Stimulated activated CD8-positive, alpha-beta memory T cell treated with anti-CD3 and anti-CD28 coated beads, Interleukin-7, amount 100 ng/mL, for 4 hours (primary cell): ENCODE data around the gene FGA.
"Not testable (repeated sequence)": the region's sequence is repeated elsewhere in the genome, so short reads cannot be mapped to it uniquely, and the experiment has no call there.

Source experiments
- DNase-seq, 2 donors: peaks; one replicate each; pipeline ENCODE4 v3.0.0-alpha.2; 2020; ENCODE audit warnings: low read depth in 2 of 2

The FGA gene

GRCh38 chr4:154606728-154607723 is 16.5 kb upstream of the FGA start:
- DNase-seq: no peak

- DNase-seq: no peak
Measured at GRCh38 chr4:154604696-154605200, 14.2 kb upstream of the FGA start.

GRCh38 chr4:154603033-154603943 is 12.7 kb upstream of the FGA start:
- no peak for DNase-seq

GRCh38 chr4:154602404-154603020 is 12.0 kb upstream of the FGA start:
- DNase-seq: no peak

GRCh38 chr4:154597798-154598774 is 7.5 kb upstream of the FGA start:
- no peak for DNase-seq

- not testable (repeated sequence) for DNase-seq
Measured at GRCh38 chr4:154597281-154597680, 6.7 kb upstream of the FGA start.

- no peak for DNase-seq
Measured at GRCh38 chr4:154595807-154596206, 5.3 kb upstream of the FGA start.

- DNase-seq: not testable (repeated sequence)
Measured at GRCh38 chr4:154594343-154594742, 3.8 kb upstream of the FGA start.

GRCh38 chr4:154593868-154594267 is 3.3 kb upstream of the FGA start:
- no peak for DNase-seq

GRCh38 chr4:154591890-154592289 is 1.3 kb upstream of the FGA start:
- DNase-seq: no peak

- no peak for DNase-seq
Measured at GRCh38 chr4:154589296-154590197, 995 bp downstream of the FGA start.

- no peak for DNase-seq
Measured at GRCh38 chr4:154588198-154588597, 2.3 kb downstream of the FGA start.

GRCh38 chr4:154586296-154587033 is 4.1 kb downstream of the FGA start:
- no peak for DNase-seq

- DNase-seq: no peak
Measured at GRCh38 chr4:154585369-154586018, 5.0 kb downstream of the FGA start.

GRCh38 chr4:154584259-154584658 is 6.3 kb downstream of the FGA start:
- no peak for DNase-seq

GRCh38 chr4:154583677-154584076 is 6.9 kb downstream of the FGA start:
- no peak for DNase-seq

- DNase-seq: no peak
Measured at GRCh38 chr4:154583230-154583629, 7.3 kb downstream of the FGA start.

- DNase-seq: no peak
Measured at GRCh38 chr4:154582723-154583122, 7.8 kb downstream of the FGA start.
